Measurements from ENCODE around the gene TGDS. TPM values are rescaled to one million over a fixed set of nuclear protein-coding genes. Genes with fewer than 3 reads are reported as not detected.
"Not testable (repeated sequence)": the region's sequence is repeated elsewhere in the genome, so short reads cannot be mapped to it uniquely, and the experiment has no call there.

Gene TGDS
- total and polyA plus RNA-seq, 11 donors: 3.2 to 6.7 (median 4.6) TPM

- H3K36me3 ChIP-seq: no peaks in the 10 kb centered on the region
- H3K27ac ChIP-seq: no peak overlapping the region
- H3K4me3 ChIP-seq: no peak overlapping the region
- no peaks in the 10 kb centered on the region for H3K4me1 ChIP-seq
- no peaks in the 10 kb centered on the region for H3K27me3 ChIP-seq
- peaks cover 0 to 11% (median 0%) of the 10 kb centered on the region in 12 donors for H3K9me3 ChIP-seq
- TF ChIP-seq, protein P1, sequence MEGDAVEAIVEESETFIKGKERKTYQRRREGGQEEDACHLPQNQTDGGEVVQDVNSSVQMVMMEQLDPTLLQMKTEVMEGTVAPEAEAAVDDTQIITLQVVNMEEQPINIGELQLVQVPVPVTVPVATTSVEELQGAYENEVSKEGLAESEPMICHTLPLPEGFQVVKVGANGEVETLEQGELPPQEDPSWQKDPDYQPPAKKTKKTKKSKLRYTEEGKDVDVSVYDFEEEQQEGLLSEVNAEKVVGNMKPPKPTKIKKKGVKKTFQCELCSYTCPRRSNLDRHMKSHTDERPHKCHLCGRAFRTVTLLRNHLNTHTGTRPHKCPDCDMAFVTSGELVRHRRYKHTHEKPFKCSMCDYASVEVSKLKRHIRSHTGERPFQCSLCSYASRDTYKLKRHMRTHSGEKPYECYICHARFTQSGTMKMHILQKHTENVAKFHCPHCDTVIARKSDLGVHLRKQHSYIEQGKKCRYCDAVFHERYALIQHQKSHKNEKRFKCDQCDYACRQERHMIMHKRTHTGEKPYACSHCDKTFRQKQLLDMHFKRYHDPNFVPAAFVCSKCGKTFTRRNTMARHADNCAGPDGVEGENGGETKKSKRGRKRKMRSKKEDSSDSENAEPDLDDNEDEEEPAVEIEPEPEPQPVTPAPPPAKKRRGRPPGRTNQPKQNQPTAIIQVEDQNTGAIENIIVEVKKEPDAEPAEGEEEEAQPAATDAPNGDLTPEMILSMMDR (IDR thresholded peaks at IDR 0.05): no peak
- no peak for TF ChIP-seq POLR2A (IDR thresholded peaks at IDR 0.05)
- ATAC-seq (no peak), DNase-seq (no peak)
- intact Hi-C loops (cut with DNase I): no loop called here
- WGBS, 4 donors: 49 to 68% (median 60%) methylated on average over 4 of the region's 4 CpGs
These were observed 60.2 kb downstream of the TGDS start for GRCh38 chr13:94535775-94536174.

DNA sequence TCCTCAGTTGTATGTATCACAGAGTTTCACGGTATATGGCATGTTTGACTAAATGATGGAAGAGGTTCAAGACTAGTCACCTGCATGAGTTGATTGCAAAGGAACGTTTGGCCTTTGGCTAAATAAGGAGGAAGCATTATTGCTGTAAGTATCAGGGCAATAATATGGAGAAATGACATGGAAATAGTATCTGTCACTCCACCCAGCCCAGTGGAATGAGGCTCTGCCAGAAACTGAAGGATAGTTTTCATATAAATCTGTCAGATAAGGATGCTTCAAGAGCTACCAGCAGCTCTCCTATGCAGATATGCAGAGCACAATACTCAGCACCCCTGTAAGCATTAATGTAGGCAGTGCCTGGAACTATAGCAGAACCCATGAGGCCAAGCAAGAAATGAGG, 60.7 kb downstream of the TGDS start:
- 73 to 78% (median 75%) methylated on average over 2 of the region's 2 CpGs for WGBS, 4 donors
- no peak for ATAC-seq

GRCh38 chr13:94534166-94534565, 61.8 kb downstream of the TGDS start:
- H3K4me3 ChIP-seq: no peak overlapping the region
- no peaks in the 10 kb centered on the region for H3K36me3 ChIP-seq
- WGBS, 4 donors: 71 to 80% (median 74%) methylated on average over 1 of the region's 1 CpG
- H3K9me3 ChIP-seq: peaks cover 0 to 11% (median 0%) of the 10 kb centered on the region in 12 donors
- ATAC-seq: no peak
- H3K27me3 ChIP-seq: no peaks in the 10 kb centered on the region
- intact Hi-C loops (cut with DNase I): no loop called here
- no peak for DNase-seq
- TF ChIP-seq POLR2A (IDR thresholded peaks at IDR 0.05): no peak
- TF ChIP-seq, protein P1 (IDR thresholded peaks at IDR 0.05): no peak
- no peaks in the 10 kb centered on the region for H3K4me1 ChIP-seq
- H3K27ac ChIP-seq: no peak overlapping the region

More for the DNA sequence above, 60.7 kb downstream of the TGDS start:
- Histone ChIP-seq H3K4me3 (no peak overlapping the region), H3K9me3 (peaks cover 0 to 11% (median 0%) of the 10 kb centered on the region in 12 donors), H3K4me1 (no peaks in the 10 kb centered on the region), H3K27me3 (no peaks in the 10 kb centered on the region), H3K36me3 (no peaks in the 10 kb centered on the region), H3K27ac (no peak overlapping the region)
- TF ChIP-seq, protein P1 (IDR thresholded peaks at IDR 0.05): no peak
- no peak for TF ChIP-seq POLR2A (IDR thresholded peaks at IDR 0.05)
- intact Hi-C loops (cut with DNase I): no loop called here
- DNase-seq: no peak

- DNase-seq; ATAC-seq; intact Hi-C loops (cut with DNase I); H3K4me1 ChIP-seq; H3K27ac ChIP-seq; H3K4me3 ChIP-seq; H3K36me3 ChIP-seq; H3K27me3 ChIP-seq: not testable (repeated sequence)
- peaks cover 0 to 11% (median 0%) of the 10 kb centered on the region in 12 donors for H3K9me3 ChIP-seq
- 78 to 84% (median 79%) methylated on average over 2 of the region's 2 CpGs for WGBS, 4 donors
These were observed 63.7 kb downstream of the TGDS start for GRCh38 chr13:94532278-94532677.

DNA sequence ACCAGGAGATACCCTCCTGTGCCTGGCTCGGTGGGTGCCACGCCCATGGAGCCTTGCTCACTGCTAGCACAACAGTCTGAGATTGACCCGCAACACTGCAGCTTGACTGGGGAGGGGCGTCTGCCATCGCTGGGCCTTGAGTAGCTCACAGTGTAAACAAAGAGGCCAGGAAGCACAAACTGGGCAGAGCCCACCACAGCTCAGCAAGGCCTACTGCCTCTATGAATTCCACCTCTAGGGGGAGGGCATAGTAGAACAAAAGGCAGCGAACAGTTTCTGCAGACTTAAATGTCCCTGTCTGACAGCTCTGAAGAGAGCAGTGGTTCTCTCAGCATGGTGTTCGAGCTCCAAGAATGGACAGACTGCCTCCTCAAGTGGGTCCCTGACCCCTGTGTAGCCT, 69.0 kb downstream of the TGDS start:
- ATAC-seq; intact Hi-C loops (cut with DNase I); H3K4me1 ChIP-seq; H3K27ac ChIP-seq; H3K9me3 ChIP-seq; H3K36me3 ChIP-seq; DNase-seq; H3K4me3 ChIP-seq; H3K27me3 ChIP-seq: not testable (repeated sequence)
- WGBS, 4 donors: 58 to 83% (median 66%) methylated on average over 3 to 7 of the region's 7 CpGs
